Thoracic aorta (tissue), 2 donors: ENCODE data around the gene C1QL4. TPM values are rescaled to one million over a fixed set of nuclear protein-coding genes. Genes with fewer than 3 reads are reported as not detected.

Experiments
- ATAC-seq: fragments of 150-250 bp; one replicate; pipeline ENCODE4 v1.8.0; 2017; ENCODE audit warnings: low read depth; ENCODE audit not compliant: insufficient number of reproducible peaks, low FRiP score
- DNase-seq: peaks from one replicate; pipeline ENCODE4 v3.0.0-alpha.2; 2020; ENCODE audit warnings: low spot score
- H3K27ac ChIP-seq, 2 donors: fragments of 200-600 bp; sonication (generic); 1 replicate in 1 of 2; 2 replicates in 1 of 2; pipeline ENCODE4 v1.5.1; 2016; ENCODE audit warnings: mild to moderate bottlenecking in 2 of 2, moderate library complexity in 2 of 2
- H3K27me3 ChIP-seq: fragments of 200-600 bp; sonication (generic); replicated peaks from 2 replicates; pipeline ENCODE4 v1.6.0; 2016; ENCODE audit warnings: mild to moderate bottlenecking; ENCODE audit not compliant: insufficient read depth
- H3K36me3 ChIP-seq: fragments of 200-600 bp; sonication (generic); one replicate; pipeline ENCODE4 v1.5.1; 2016
- H3K4me1 ChIP-seq, 2 donors: fragments of 200-600 bp; sonication (generic); 1 replicate in 1 of 2; 2 replicates in 1 of 2; pipeline versions ENCODE4 v1.5.1 to v1.6.0; 2016; ENCODE audit warnings: low read depth in 2 of 2, mild to moderate bottlenecking in 1 of 2; ENCODE audit not compliant: control insufficient read depth in 1 of 2
- H3K4me3 ChIP-seq: fragments of 200-600 bp; sonication (generic); 2 replicates; pipeline ENCODE4 v1.5.1; 2016; ENCODE audit warnings: mild to moderate bottlenecking
- H3K9me3 ChIP-seq: fragments of 200-600 bp; sonication (generic); 2 replicates; pipeline ENCODE4 v1.5.1; 2016
- total RNA-seq, 2 donors: library from RNA; depleted of rRNA; stranded (reverse); fragments of >200 nt; gene quantifications; one replicate each; pipeline versions ENCODE4 v1.1.0 to v1.2.3, GENCODE V29; 2016
- TF ChIP-seq, protein P1 (sequence below): fragments of 200-600 bp; sonication (generic); IDR thresholded peaks from one replicate; pipeline ENCODE4 v1.5.1; 2019; ENCODE audit warnings: antibody characterized with exemption

The C1QL4 gene
- total RNA-seq, 2 donors from 2014 or later, result not detected

DNA sequence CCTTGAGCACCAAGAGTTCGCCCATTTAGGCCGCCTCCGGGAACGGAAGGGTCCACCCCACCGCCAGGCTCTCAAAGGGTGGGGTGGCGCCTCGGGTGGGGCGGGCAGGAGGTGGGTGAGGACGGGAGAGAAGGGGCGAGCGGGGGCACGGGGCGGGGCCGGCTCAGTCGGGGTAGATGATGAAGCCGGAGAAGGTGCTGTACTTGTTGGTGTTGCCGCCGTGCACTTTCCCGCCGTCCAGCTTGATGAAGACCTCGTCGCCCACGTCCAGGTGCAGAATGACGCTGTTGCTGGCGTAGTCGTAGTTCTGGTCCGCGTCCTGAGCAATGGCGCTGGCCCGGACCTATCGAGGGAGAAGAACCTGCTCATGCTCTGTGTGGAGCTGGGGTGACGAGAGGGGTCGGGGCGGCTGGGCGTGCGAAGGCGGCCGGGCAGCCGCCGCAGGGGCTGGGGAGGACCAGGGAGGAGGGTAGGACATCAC lies 4.1 kb downstream of the C1QL4 start:
- no peaks in the 10 kb centered on the region for H3K9me3 ChIP-seq
- H3K36me3 ChIP-seq, result no peaks in the 10 kb centered on the region
- ATAC-seq (no peak), DNase-seq (no peak)
- peaks cover 0 to 8% of the 10 kb centered on the region in 2 donors for H3K4me1 ChIP-seq
- H3K27ac ChIP-seq, result no peak overlapping the region
- H3K27me3 ChIP-seq, result peaks cover 6% of the 10 kb centered on the region
- H3K4me3 ChIP-seq, result peak overlapping the region; percentile 54
- TF ChIP-seq, protein P1, sequence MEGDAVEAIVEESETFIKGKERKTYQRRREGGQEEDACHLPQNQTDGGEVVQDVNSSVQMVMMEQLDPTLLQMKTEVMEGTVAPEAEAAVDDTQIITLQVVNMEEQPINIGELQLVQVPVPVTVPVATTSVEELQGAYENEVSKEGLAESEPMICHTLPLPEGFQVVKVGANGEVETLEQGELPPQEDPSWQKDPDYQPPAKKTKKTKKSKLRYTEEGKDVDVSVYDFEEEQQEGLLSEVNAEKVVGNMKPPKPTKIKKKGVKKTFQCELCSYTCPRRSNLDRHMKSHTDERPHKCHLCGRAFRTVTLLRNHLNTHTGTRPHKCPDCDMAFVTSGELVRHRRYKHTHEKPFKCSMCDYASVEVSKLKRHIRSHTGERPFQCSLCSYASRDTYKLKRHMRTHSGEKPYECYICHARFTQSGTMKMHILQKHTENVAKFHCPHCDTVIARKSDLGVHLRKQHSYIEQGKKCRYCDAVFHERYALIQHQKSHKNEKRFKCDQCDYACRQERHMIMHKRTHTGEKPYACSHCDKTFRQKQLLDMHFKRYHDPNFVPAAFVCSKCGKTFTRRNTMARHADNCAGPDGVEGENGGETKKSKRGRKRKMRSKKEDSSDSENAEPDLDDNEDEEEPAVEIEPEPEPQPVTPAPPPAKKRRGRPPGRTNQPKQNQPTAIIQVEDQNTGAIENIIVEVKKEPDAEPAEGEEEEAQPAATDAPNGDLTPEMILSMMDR, result no peak

GRCh38 chr12:49332441-49332861 lies 4.5 kb downstream of the C1QL4 start:
- no peaks in the 10 kb centered on the region for H3K9me3 ChIP-seq
- TF ChIP-seq, protein P1, result no peak
- H3K4me1 ChIP-seq, result peaks cover 0 to 8% of the 10 kb centered on the region in 2 donors
- H3K27ac ChIP-seq, result no peak overlapping the region
- DNase-seq (no peak), ATAC-seq (no peak)
- H3K27me3 ChIP-seq, result peaks cover 6% of the 10 kb centered on the region
- no peak overlapping the region for H3K4me3 ChIP-seq
- no peaks in the 10 kb centered on the region for H3K36me3 ChIP-seq

DNA sequence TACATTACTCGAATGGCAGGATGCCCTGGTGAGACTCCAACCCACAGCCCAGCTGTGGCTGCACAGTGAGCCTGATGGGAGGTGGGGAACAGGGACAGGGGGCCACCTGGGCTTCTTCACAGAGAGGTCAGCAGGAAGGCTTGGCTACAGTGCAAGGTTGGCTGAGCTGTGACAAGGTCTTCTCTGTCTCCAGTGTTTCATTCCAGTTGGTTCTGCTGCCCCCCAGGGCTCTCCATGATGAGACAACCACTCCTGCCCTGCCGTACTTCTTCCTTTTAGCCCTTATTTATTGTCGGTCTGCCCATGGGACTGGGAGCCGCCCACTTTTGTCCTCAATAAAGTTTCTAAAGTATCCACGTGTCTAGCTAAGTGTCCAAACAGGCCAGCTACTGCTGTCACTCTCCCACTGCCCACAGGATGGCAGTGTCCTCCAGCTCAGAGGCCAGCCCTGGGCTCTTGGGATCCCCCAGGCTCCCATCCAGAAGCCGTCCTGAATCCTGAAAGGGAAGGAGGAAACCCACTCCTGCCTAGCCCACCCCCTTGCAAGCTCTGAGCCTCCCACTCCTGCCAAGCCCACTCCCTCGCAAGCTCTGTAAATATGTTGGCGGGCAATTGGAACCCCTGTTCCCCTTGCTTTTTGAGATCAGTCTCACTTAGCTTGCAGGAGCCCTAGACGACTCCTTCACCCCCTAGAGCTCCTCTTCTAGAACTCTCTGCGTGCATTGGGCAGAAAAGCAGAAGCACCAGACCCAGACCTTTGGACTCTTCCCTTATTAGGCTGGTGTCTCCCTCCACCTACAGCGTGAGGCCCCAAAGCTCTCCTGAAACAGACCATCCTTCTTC lies 5.4 kb downstream of the C1QL4 start:
- Histone ChIP-seq H3K4me3 (no peak overlapping the region), H3K9me3 (no peaks in the 10 kb centered on the region), H3K4me1 (peaks cover 0 to under 1% of the 10 kb centered on the region in 2 donors), H3K27me3 (peaks cover 6% of the 10 kb centered on the region), H3K27ac (no peak overlapping the region), H3K36me3 (no peaks in the 10 kb centered on the region)
- TF ChIP-seq, protein P1, result peak; percentile 72
- no peak for DNase-seq
- peak; percentile 53 for ATAC-seq

- no peak for DNase-seq
- Histone ChIP-seq H3K4me1 (no peaks in the 10 kb centered on the region), H3K9me3 (no peaks in the 10 kb centered on the region), H3K4me3 (no peak overlapping the region), H3K36me3 (no peaks in the 10 kb centered on the region), H3K27me3 (no peaks in the 10 kb centered on the region), H3K27ac (no peak overlapping the region)
- no peak for ATAC-seq
- TF ChIP-seq, protein P1, result no peak
These were observed 6.2 kb downstream of the C1QL4 start for GRCh38 chr12:49330631-49331379.

- no peak overlapping the region for H3K27ac ChIP-seq
- H3K36me3 ChIP-seq, result no peaks in the 10 kb centered on the region
- H3K9me3 ChIP-seq, result no peaks in the 10 kb centered on the region
- ATAC-seq, result no peak
- no peaks in the 10 kb centered on the region for H3K4me1 ChIP-seq
- H3K4me3 ChIP-seq, result no peak overlapping the region
- H3K27me3 ChIP-seq, result no peaks in the 10 kb centered on the region
- no peak for DNase-seq
- TF ChIP-seq, protein P1, result no peak
These were observed 6.9 kb downstream of the C1QL4 start for GRCh38 chr12:49330032-49330619.
